HS-27A (cell line): ENCODE results near the gene TRIM40.
"Not testable (repeated sequence)": the region's sequence is repeated elsewhere in the genome, so short reads cannot be mapped to it uniquely, and the experiment has no call there.

ENCODE experiments used
- DNase-seq: peaks from one replicate; pipeline ENCODE4 v3.0.0-alpha.2; 2012; ENCODE audit warnings: low read depth, missing footprints

Gene TRIM40

GRCh38 chr6:30163918-30164654, 28.1 kb downstream of the TRIM40 start:
- DNase-seq, result no peak

DNA sequence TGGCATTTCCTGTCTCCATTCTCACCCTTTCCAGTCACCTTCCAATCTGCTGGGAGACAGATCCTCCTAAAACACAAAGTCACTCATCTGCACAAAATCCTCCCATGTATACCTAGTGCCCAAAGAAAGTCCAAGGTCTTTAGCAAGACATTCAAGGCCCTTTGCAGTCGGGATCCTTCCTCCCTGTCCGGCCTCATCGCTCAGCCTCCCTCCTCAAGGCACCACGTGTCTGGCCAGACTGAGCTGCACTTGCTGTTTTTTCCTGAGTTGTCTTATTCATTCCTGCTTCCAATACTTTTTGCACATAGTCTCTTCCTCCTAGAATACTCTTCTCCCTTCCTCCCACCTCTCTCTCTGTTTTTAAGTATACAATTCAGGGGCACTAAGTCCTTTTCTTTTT, 28.8 kb downstream of the TRIM40 start:
- DNase-seq, result no peak

GRCh38 chr6:30165238-30165637, 29.3 kb downstream of the TRIM40 start:
- DNase-seq, result not testable (repeated sequence)

- DNase-seq, result no peak
Observed at GRCh38 chr6:30167101-30167500, 31.2 kb downstream of the TRIM40 start.

DNA sequence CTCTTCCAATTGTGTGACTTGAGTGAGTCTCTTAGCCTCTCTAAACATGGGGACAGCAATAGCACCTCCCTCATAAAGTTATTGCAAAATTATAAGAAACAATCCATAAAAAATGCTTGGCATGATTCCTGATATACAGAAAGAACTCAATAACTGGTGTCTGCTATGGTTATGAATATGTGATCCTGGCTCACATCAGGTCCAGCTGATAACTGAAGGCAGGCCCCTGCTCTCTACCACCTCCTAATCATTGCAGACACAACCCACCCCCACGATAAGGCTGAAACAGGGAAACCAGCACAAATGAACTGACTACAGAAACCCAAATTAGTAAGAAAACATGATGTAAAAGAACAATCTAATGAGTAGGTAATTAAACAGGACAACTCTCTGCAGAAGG, 32.8 kb downstream of the TRIM40 start:
- DNase-seq, result no peak

DNA sequence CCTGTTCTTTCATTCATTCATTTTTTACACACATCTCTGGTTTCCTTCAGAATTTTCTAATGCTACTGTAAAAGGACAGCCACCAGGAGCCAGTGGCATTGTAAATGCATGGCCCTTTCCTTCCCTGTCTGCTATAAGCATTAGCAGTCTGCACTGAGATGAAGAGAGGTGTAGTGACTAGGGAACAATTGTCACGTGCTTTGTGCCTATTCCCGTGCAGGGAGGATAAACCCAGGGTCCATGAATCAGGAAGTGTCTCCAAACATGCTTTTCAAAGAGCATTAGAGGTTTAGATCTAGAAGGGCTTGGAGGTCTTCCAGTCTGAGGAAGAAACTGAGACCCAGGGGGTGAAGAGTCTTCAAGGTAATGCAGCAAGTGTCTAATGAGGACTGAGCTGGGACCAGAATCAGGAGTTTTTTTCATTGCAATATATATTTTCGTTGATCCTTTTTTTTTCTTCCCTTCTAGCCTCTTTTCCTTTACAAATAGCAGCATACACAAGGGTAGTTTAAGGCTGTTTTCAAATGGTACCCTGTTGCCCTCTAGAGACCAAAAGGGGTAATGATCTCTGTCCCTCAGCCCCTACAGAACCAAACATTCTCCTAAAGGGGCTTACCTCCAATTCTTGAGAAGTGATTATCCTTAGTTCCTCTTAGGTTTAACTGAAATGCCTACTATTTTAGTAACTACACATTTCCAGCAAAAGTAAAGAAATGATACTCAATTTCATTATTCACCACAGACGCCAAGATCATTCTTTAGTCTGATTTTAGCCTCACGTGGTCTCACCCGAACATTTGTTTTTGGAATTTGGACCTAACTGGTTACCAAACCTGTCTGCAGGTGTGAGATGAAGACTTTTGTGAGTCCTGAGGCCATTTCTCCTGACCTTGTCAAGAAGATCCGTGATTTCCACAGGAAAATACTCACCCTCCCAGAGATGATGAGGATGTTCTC, 34.0 kb downstream of the TRIM40 start:
- no peak for DNase-seq

- DNase-seq, result no peak
Observed at GRCh38 chr6:30171677-30172471, 35.9 kb downstream of the TRIM40 start.

GRCh38 chr6:30172681-30173080, 36.7 kb downstream of the TRIM40 start:
- DNase-seq, result no peak

DNA sequence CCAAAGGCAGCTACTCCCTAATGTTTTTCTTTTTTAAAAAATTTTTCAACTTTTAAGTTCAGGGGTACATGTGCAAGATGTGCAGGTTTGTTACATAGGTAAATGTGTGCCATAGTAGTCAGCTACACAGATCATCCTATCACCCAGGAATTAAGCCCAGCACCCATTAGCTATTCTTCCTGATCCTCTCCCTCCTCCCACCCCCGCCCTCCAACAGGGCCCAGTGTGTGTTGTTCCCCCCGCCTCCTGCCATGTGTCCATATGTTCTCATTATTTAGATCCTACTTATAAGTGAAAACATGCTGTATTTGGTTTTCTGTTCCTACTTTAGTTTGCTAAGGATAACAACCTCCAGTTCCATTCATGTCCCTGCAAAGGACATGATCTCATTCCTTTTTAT, 39.8 kb downstream of the TRIM40 start:
- DNase-seq, result no peak

DNA sequence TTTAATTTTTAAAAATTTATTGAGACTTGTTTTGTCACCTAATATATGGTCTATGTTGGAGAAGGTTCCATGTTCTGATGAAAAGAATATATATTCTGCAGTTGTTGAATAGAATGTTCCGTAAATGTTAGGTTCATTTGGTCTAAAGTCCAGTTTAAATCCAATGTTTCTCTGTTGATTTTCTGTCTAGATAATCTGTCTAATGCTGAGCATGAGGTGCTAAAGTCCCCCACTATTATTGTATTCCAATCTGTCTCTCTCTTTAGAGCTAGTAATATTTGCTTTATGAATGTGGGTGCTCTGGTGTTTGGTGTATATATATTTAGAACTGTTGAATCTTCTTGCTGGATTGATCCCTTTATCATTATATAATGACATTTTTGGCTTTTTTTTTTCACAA, 42.9 kb downstream of the TRIM40 start:
- no peak for DNase-seq

GRCh38 chr6:30180145-30180544, 44.2 kb downstream of the TRIM40 start:
- DNase-seq, result no peak

- no peak for DNase-seq
Observed at GRCh38 chr6:30184417-30185031, 48.6 kb downstream of the TRIM40 start.

DNA sequence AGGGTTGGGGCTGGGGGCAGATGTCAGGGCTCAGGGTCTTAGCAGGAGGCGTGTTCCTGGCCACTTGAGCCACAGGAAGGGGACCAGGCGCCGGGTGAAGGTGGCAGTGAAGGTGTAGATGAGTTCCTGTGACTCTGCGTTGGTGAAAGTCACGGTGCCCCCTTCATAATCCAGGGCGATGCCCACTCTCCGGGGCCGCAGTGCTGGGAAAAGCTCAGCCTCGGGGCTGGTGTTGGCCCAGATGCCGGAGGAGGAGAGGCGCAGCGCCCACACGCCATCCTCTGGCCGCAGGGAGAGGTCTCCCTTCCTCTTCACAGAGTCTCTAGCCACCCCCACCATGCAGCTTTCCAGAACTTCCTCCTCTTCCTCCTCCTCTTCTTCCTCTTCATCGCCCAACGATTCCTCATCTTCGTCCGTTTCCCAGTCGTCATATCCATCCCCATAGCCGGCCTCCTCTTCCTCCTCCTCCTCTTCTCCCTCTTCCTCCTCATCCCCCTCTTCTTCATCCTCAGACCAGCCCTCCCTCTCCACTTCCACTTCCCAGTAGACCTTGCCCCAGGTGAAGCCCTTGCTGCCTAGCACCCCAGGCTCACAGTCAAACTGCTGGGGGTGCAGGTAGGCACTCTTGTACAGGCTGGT, 50.0 kb downstream of the TRIM40 start:
- DNase-seq, result no peak

DNA sequence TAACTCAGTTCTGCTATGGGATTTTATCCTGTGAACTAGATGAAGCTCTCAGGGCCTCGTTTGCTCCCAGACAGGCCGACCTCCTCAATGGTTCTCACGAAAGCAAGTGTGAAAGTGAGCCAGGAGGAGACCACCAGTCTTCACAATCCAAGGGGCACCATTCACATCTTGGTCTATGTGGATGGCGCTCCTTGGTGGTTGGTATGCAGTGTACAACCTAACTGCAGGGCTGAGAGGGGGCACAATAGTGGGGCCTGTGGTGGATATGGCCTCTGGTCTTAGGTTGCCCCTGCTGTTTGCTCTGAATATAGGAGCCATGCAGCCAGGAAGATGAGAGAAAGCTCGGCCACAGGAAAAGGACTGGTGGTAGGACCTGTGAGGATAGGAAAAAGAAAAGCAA, 52.6 kb downstream of the TRIM40 start:
- DNase-seq, result no peak

- DNase-seq, result no peak
Observed at GRCh38 chr6:30192076-30192475, 56.1 kb downstream of the TRIM40 start.

GRCh38 chr6:30194797-30195690, 59.1 kb downstream of the TRIM40 start:
- DNase-seq, result no peak

- DNase-seq, result no peak
Observed at GRCh38 chr6:30195951-30196350, 60.0 kb downstream of the TRIM40 start.

GRCh38 chr6:30196376-30196775, 60.4 kb downstream of the TRIM40 start:
- no peak for DNase-seq
